COLO829 (cell line): ENCODE data around the gene TBX3.
A peak's percentile ranks its signal among the peaks of the same experiment; 100 is the strongest.

Experiments
- DNase-seq: peaks from one replicate; pipeline ENCODE4 v3.0.0; 2012; ENCODE audit warnings: low spot score

Gene TBX3

DNA sequence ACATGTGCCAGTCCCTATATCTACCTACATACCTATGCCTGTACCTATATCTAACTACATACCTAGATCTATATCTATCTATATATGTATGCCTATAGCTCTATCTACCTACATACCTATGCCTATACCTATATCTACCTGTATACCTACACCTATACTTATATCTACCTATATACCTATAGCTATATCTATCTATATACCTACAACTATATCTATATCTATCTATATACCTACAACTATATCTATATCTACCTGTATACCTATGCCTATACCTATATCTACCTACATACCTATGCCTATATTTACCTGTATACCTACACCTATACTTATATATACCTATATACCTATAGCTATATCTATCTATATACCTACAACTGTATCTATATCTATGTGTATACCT, 56.6 kb downstream of the TBX3 start:
- DNase-seq = no peak

GRCh38 chr12:114625294-114625851, 58.6 kb downstream of the TBX3 start:
- DNase-seq = peak; percentile 52

GRCh38 chr12:114623737-114624136, 60.2 kb downstream of the TBX3 start:
- no peak for DNase-seq
